T follicular helper cell (primary cell): ENCODE measurements around the gene DNAAF3.
"Not testable (repeated sequence)": the region's sequence is repeated elsewhere in the genome, so short reads cannot be mapped to it uniquely, and the experiment has no call there.

Source experiments
- DNase-seq: peaks from one replicate; pipeline ENCODE4 v3.0.0-alpha.2; 2020; ENCODE audit warnings: low read depth

Gene DNAAF3

GRCh38 chr19:55175117-55175867, 8.9 kb upstream of the DNAAF3 start:
- no peak for DNase-seq

GRCh38 chr19:55174425-55175116, 8.2 kb upstream of the DNAAF3 start:
- no peak for DNase-seq

- DNase-seq, result peak; percentile 11
These were observed 7.4 kb upstream of the DNAAF3 start for GRCh38 chr19:55173714-55174409.

GRCh38 chr19:55173186-55173713, 6.8 kb upstream of the DNAAF3 start:
- DNase-seq, result no peak

GRCh38 chr19:55172741-55173140, 6.3 kb upstream of the DNAAF3 start:
- no peak for DNase-seq

- not testable (repeated sequence) for DNase-seq
These were observed 5.9 kb upstream of the DNAAF3 start for GRCh38 chr19:55172318-55172717.

GRCh38 chr19:55171440-55171839, 5.0 kb upstream of the DNAAF3 start:
- no peak for DNase-seq

- DNase-seq, result no peak
These were observed 2.7 kb upstream of the DNAAF3 start for GRCh38 chr19:55169136-55169535.

- peak; percentile 25 for DNase-seq
These were observed 372 bp downstream of the DNAAF3 start for GRCh38 chr19:55165952-55166529.

GRCh38 chr19:55161571-55162322, 4.7 kb downstream of the DNAAF3 start:
- no peak for DNase-seq

GRCh38 chr19:55160986-55161365, 5.4 kb downstream of the DNAAF3 start:
- DNase-seq, result no peak

- peak; percentile 82 for DNase-seq
These were observed 6.1 kb downstream of the DNAAF3 start for GRCh38 chr19:55160128-55160985.

GRCh38 chr19:55158848-55159749, 7.3 kb downstream of the DNAAF3 start:
- DNase-seq, result no peak

- DNase-seq, result no peak
These were observed 8.0 kb downstream of the DNAAF3 start for GRCh38 chr19:55158423-55158822.

- no peak for DNase-seq
These were observed 9.1 kb downstream of the DNAAF3 start, which contains the start of gene TNNI3 for GRCh38 chr19:55157064-55157908. Gene TNNI3 (minus strand): TSS chr19:55157732. CDS start chr19:55157589, 143 bp downstream.

- no peak for DNase-seq
These were observed 10.0 kb downstream of the DNAAF3 start for GRCh38 chr19:55156202-55157063.

- not testable (repeated sequence) for DNase-seq
These were observed 10.6 kb downstream of the DNAAF3 start for GRCh38 chr19:55155784-55156183.
